G401 (cell line): ENCODE measurements around the gene RPS27. TPM values are rescaled to one million over a fixed set of nuclear protein-coding genes. Genes with fewer than 3 reads are reported as not detected.

Experiments used
- total RNA-seq: library from RNA; depleted of rRNA; stranded (reverse); fragments of >200 nt; shearing (Covaris generic); gene quantifications from 2 replicates; pipeline ENCODE4 v1.2.3, GENCODE V29; 2014; rRNA removed

RPS27 gene
- total RNA-seq, 1 experiment from 2014 or later, result 2,657 TPM

Other genes with a start within 250 kb of the RPS27 start
- 1.4 and 5.4 TPM in 2 replicates for gene SLC27A3, start 215.4 kb upstream of the RPS27 start, total RNA-seq
- gene GATAD2B, start 67.8 kb upstream of the RPS27 start, total RNA-seq, result 5.0 and 5.8 TPM in 2 replicates
- gene DENND4B, start 44.0 kb upstream of the RPS27 start, total RNA-seq, result 7.8 and 9.3 TPM in 2 replicates
- 3.6 and 7.2 TPM in 2 replicates for gene CRTC2, start 32.1 kb upstream of the RPS27 start, total RNA-seq
- gene SLC39A1, start 27.2 kb upstream of the RPS27 start, total RNA-seq, result 251 and 259 TPM in 2 replicates
- 12.0 and 13.4 TPM in 2 replicates for gene CREB3L4, start 22.9 kb upstream of the RPS27 start, total RNA-seq
- gene JTB, start 13.1 kb upstream of the RPS27 start, total RNA-seq, result 196 TPM in 2 replicates
- gene RAB13, start 4.4 kb upstream of the RPS27 start, total RNA-seq, result 18.5 and 23.4 TPM in 2 replicates
- gene NUP210L, start 164.3 kb downstream of the RPS27 start, total RNA-seq, result not detected in 2 replicates
- gene TPM3, start 201.3 kb downstream of the RPS27 start, total RNA-seq, result 384 and 782 TPM in 2 replicates
- gene CFAP141, start 215.6 kb downstream of the RPS27 start, total RNA-seq, result not detected in 2 replicates
- gene UBAP2L, start 230.2 kb downstream of the RPS27 start, total RNA-seq, result 120 and 209 TPM in 2 replicates